Chondrocyte (in vitro differentiated cells): Measurements from ENCODE around the gene COG2. TPM values are rescaled to one million over a fixed set of nuclear protein-coding genes. Genes with fewer than 3 reads are reported as not detected.
"Not testable (repeated sequence)": the region's sequence is repeated elsewhere in the genome, so short reads cannot be mapped to it uniquely, and the experiment has no call there.

Experiments
- DNase-seq: peaks from one replicate; pipeline ENCODE4 v3.0.0; 2021; ENCODE audit warnings: mixed read lengths, low spot score
- H3K27ac Mint-ChIP-seq: one replicate; pipeline ENCODE4 v1.8.0; 2021; ENCODE audit warnings: mild to moderate bottlenecking, moderate library complexity, mixed read lengths; ENCODE audit not compliant: unreplicated experiment
- H3K27me3 Mint-ChIP-seq: 2 replicates; pipeline ENCODE4 v1.8.0; 2021; ENCODE audit warnings: low read depth, mixed read lengths
- H3K36me3 Mint-ChIP-seq: 2 replicates; pipeline ENCODE4 v1.8.0; 2021; ENCODE audit warnings: low read depth, mixed read lengths
- H3K4me1 Mint-ChIP-seq: 2 replicates; pipeline ENCODE4 v1.8.0; 2021; ENCODE audit warnings: low read depth, mild to moderate bottlenecking, mixed read lengths
- H3K4me3 Mint-ChIP-seq: one replicate; pipeline ENCODE4 v1.8.0; 2021; ENCODE audit warnings: mild to moderate bottlenecking, moderate library complexity, mixed read lengths; ENCODE audit not compliant: unreplicated experiment
- H3K9me3 Mint-ChIP-seq: 2 replicates; pipeline ENCODE4 v1.8.0; 2021; ENCODE audit warnings: low read depth, mixed read lengths
- CTCF ChIP-seq: fragments of 200-600 bp; sonication (generic); IDR thresholded peaks from 2 replicates; pipeline ENCODE4 v1.5.0; 2021; ENCODE audit warnings: antibody characterized with exemption, mild to moderate bottlenecking, moderate library complexity
- total RNA-seq: library from RNA; stranded (reverse); gene quantifications from 3 replicates; pipeline ENCODE4 v1.2.1, GENCODE V29; 2021

COG2 gene
- total RNA-seq, 1 donor from 2014 or later, result 24.1 TPM

- Mint-ChIP-seq H3K36me3 (peaks cover 17% of the 10 kb centered on the region), H3K4me1 (peaks cover 5% of the 10 kb centered on the region), H3K9me3 (no peaks in the 10 kb centered on the region), H3K27me3 (no peaks in the 10 kb centered on the region), H3K4me3 (no peak overlapping the region), H3K27ac (no peak overlapping the region)
- DNase-seq, result no peak
- no peak for TF ChIP-seq CTCF
These were observed 55.8 kb downstream of the COG2 start for GRCh38 chr1:230698130-230698529.

- H3K27ac Mint-ChIP-seq, H3K9me3 Mint-ChIP-seq, H3K4me1 Mint-ChIP-seq, H3K4me3 Mint-ChIP-seq, H3K27me3 Mint-ChIP-seq, DNase-seq: not testable (repeated sequence)
- H3K36me3 Mint-ChIP-seq, result peaks cover 12% of the 10 kb centered on the region
These were observed 56.7 kb downstream of the COG2 start for GRCh38 chr1:230698964-230699363.

- Mint-ChIP-seq H3K36me3 (peaks cover 8% of the 10 kb centered on the region), H3K27me3 (no peaks in the 10 kb centered on the region), H3K9me3 (no peaks in the 10 kb centered on the region), H3K4me1 (peaks cover 5% of the 10 kb centered on the region), H3K4me3 (no peak overlapping the region), H3K27ac (no peak overlapping the region)
- TF ChIP-seq CTCF, result no peak
- DNase-seq, result no peak
These were observed 57.4 kb downstream of the COG2 start for GRCh38 chr1:230699716-230700115.

GRCh38 chr1:230700132-230700531, 57.9 kb downstream of the COG2 start:
- no peak overlapping the region for H3K4me3 Mint-ChIP-seq
- H3K4me1 Mint-ChIP-seq, result peaks cover 5% of the 10 kb centered on the region
- H3K36me3 Mint-ChIP-seq, result peaks cover 12% of the 10 kb centered on the region
- no peak for TF ChIP-seq CTCF
- no peak overlapping the region for H3K27ac Mint-ChIP-seq
- no peak for DNase-seq
- H3K9me3 Mint-ChIP-seq, result no peaks in the 10 kb centered on the region
- no peaks in the 10 kb centered on the region for H3K27me3 Mint-ChIP-seq

GRCh38 chr1:230701434-230701833, 59.2 kb downstream of the COG2 start:
- H3K4me3 Mint-ChIP-seq, result no peak overlapping the region
- H3K27ac Mint-ChIP-seq, result peak overlapping the region; percentile 43
- H3K36me3 Mint-ChIP-seq, result peaks cover 14% of the 10 kb centered on the region
- H3K4me1 Mint-ChIP-seq, result peaks cover 5% of the 10 kb centered on the region
- H3K9me3 Mint-ChIP-seq, result no peaks in the 10 kb centered on the region
- H3K27me3 Mint-ChIP-seq, result no peaks in the 10 kb centered on the region
- no peak for TF ChIP-seq CTCF
- no peak for DNase-seq

GRCh38 chr1:230701895-230702768, 59.9 kb downstream of the COG2 start:
- H3K27me3 Mint-ChIP-seq, result no peaks in the 10 kb centered on the region
- no peak for DNase-seq
- H3K27ac Mint-ChIP-seq, result no peak overlapping the region
- H3K36me3 Mint-ChIP-seq, result peaks cover 20% of the 10 kb centered on the region
- peaks cover 4% of the 10 kb centered on the region for H3K4me1 Mint-ChIP-seq
- no peak overlapping the region for H3K4me3 Mint-ChIP-seq
- H3K9me3 Mint-ChIP-seq, result no peaks in the 10 kb centered on the region
- no peak for TF ChIP-seq CTCF
